Transverse colon (tissue), 4 donors: ENCODE results near the gene MVP. TPM values are rescaled to one million over a fixed set of nuclear protein-coding genes. Genes with fewer than 3 reads are reported as not detected.
A peak's percentile ranks its signal among the peaks of the same experiment; 100 is the strongest.

Experiments used
- DNase-seq: peaks from one replicate; pipeline ENCODE4 v3.0.0-alpha.2; 2019
- H3K27ac ChIP-seq, 4 donors: fragments of 200-600 bp; sonication (generic); 2 replicates each; pipeline ENCODE4 v1.5.1; 2016 to 2018; ENCODE audit warnings: inconsistent platforms in 4 of 4
- H3K27me3 ChIP-seq: fragments of 200-600 bp; sonication (generic); 2 replicates; pipeline ENCODE4 v1.5.1; 2017; ENCODE audit warnings: inconsistent platforms
- H3K36me3 ChIP-seq, 4 donors: fragments of 200-600 bp; sonication (generic); 2 replicates each; pipeline ENCODE4 v1.5.1; 2017 to 2019; ENCODE audit warnings: inconsistent platforms in 4 of 4
- H3K4me1 ChIP-seq, 4 donors: fragments of 200-600 bp; sonication (generic); 2 replicates each; pipeline ENCODE4 v1.5.1; 2017 to 2020; ENCODE audit warnings: inconsistent platforms in 4 of 4
- H3K4me3 ChIP-seq, 4 donors: fragments of 200-600 bp; sonication (generic); 1 replicate in 1 of 4; 2 replicates in 3 of 4; pipeline versions ENCODE4 v1.5.1 to v1.6.1; 2017 to 2019; ENCODE audit warnings: inconsistent platforms in 4 of 4
- H3K9me3 ChIP-seq, 2 donors: fragments of 200-600 bp; sonication (generic); 2 replicates each; pipeline ENCODE4 v1.5.1; 2017 to 2019; ENCODE audit warnings: inconsistent platforms in 2 of 2
- EP300 ChIP-seq: sonication (generic); formaldehyde crosslinking; IDR thresholded peaks from one replicate; pipeline ENCODE4 v1.6.1; 2017; ENCODE audit warnings: antibody characterized with exemption, low read depth
- POLR2A ChIP-seq: fragments of 450-650 bp; IDR thresholded peaks from one replicate; pipeline ENCODE4 v1.6.1; 2016; ENCODE audit warnings: antibody characterized with exemption, mild to moderate bottlenecking, moderate library complexity
- POLR2AphosphoS5 ChIP-seq, 3 donors: sonication (generic); formaldehyde crosslinking; IDR thresholded peaks; one replicate each; pipeline ENCODE4 v1.6.1; 2016; ENCODE audit warnings: antibody characterized with exemption in 3 of 3
- WGBS, 2 donors: methylation state at CpG; one replicate each; pipeline ENCODE4 v1.1.5; 2018; ENCODE audit warnings: low coverage in 1 of 2; 5-methylcytosine and 5-hydroxymethylcytosine counted together
- in situ Hi-C, 4 donors: fragments of 200-750 bp; cut with MboI; loops; one replicate each; pipeline versions ENCODE4 v1.15.0 to v1.15.1; 2017; ENCODE audit warnings: low sequenced_read_pairs in 3 of 4, low pct_ligation_motif_present in 1 of 4, low pct_unique_long_range_greater_than_20kb in 1 of 4
- intact Hi-C: fragments of 100-400 bp; cut with DNase I; formaldehyde crosslinking; loops from one replicate; pipeline ENCODE4 v1.15.1; 2023; ENCODE audit warnings: low total_unique reads
- total RNA-seq, 4 donors: library from RNA; depleted of rRNA; stranded (reverse); fragments of >200 nt; gene quantifications; one replicate each; pipeline ENCODE4 v1.1.0, GENCODE V29; 2016
- TF ChIP-seq, protein P1 (sequence below), 5 experiments: fragments of 200-600 bp in 3 of 5; fragments of 450-650 bp in 2 of 5; sonication (generic) in 3 of 5; IDR thresholded peaks; 1 replicate in 2 of 5; 2 replicates in 3 of 5; pipeline ENCODE4 v1.5.1; 2016 to 2017; ENCODE audit warnings: antibody characterized with exemption in 5 of 5, inconsistent platforms in 3 of 5, mild to moderate bottlenecking in 2 of 5, moderate library complexity in 1 of 5

MVP gene
- total RNA-seq, 4 donors from 2014 or later, result 483 to 654 (median 553) TPM

GRCh38 chr16:29819506-29819905, 756 bp upstream of the MVP start:
- Histone ChIP-seq H3K9me3 (no peaks in the 10 kb centered on the region), H3K27ac (peak overlapping the region; percentile 93 to 97 (median 96)), H3K27me3 (no peaks in the 10 kb centered on the region), H3K4me1 (peaks cover 49 to 84% (median 78%) of the 10 kb centered on the region in 4 donors), H3K4me3 (peak overlapping the region in 3 of 4 donors; percentile 67 to 85 (median 76)), H3K36me3 (peaks cover 0 to 13% (median 0%) of the 10 kb centered on the region in 4 donors)
- intact Hi-C loops, result no loop called here
- 51% methylated on average over 15 of the region's 15 CpGs; no CpG with 5 or more reads in 1 of the 2 donors for WGBS, 2 donors
- TF ChIP-seq, protein P1, sequence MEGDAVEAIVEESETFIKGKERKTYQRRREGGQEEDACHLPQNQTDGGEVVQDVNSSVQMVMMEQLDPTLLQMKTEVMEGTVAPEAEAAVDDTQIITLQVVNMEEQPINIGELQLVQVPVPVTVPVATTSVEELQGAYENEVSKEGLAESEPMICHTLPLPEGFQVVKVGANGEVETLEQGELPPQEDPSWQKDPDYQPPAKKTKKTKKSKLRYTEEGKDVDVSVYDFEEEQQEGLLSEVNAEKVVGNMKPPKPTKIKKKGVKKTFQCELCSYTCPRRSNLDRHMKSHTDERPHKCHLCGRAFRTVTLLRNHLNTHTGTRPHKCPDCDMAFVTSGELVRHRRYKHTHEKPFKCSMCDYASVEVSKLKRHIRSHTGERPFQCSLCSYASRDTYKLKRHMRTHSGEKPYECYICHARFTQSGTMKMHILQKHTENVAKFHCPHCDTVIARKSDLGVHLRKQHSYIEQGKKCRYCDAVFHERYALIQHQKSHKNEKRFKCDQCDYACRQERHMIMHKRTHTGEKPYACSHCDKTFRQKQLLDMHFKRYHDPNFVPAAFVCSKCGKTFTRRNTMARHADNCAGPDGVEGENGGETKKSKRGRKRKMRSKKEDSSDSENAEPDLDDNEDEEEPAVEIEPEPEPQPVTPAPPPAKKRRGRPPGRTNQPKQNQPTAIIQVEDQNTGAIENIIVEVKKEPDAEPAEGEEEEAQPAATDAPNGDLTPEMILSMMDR (IDR thresholded peaks at IDR 0.05), result peak in 4 of 5 experiments; percentile 31 to 61 (median 44)
- TF ChIP-seq POLR2AphosphoS5 (IDR thresholded peaks at IDR 0.05), result no peak
- DNase-seq, result peak; percentile 61
- in situ Hi-C loops, result no loop called here

DNA sequence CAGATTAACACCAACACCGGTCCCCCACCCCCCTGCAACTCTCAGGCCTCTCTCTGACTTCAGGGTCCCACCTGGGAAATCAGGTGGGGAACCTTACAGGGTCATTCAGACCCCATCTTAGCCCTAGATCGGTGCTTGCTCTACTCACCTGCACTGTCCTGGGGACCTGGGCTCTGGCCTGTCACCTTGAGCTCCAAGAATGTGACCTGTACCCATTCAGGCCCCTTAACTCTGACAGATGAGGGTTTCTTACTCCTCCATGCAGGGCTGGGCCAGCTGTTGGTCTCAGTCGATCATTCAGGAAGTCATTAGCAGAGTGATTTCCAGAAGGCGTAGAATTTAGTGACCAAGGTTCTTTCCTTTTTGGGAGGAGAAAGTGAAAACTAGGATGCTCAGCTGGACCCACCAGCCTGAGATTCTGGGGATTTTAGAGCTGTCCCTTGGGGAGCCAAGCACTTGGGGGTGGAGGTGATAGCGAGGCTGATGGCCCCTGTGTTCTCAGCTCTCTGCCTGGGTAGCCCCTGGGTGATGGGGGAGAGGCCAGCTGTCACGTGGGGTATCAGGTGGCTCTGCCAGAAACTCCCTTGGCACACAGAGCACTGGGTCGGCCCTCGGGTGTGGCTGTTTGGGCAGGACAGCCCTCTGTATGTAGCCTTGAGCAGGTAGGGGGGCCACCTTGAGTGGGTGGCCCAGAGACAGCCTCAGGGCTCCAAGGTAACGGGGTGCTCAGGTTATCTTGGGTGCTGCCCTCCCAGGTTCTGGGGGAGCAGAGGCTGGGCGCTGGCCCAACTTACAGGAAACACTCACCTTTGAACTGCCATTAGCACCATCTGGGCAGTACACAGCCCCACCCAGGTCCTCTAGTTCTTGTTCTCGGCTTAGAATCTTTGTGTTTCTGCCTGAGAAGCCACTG, 724 bp downstream of the MVP start:
- no peaks in the 10 kb centered on the region for H3K27me3 ChIP-seq
- 17% methylated on average over 11 of the region's 11 CpGs; no CpG with 5 or more reads in 1 of the 2 donors for WGBS, 2 donors
- H3K4me1 ChIP-seq, result peaks cover 54 to 90% (median 83%) of the 10 kb centered on the region in 4 donors
- TF ChIP-seq POLR2A, result peak; percentile 88
- TF ChIP-seq POLR2AphosphoS5 (IDR thresholded peaks at IDR 0.05), result peak; percentile 80 to 92 (median 88)
- TF ChIP-seq EP300, result peak; percentile 6
- TF ChIP-seq, protein P1 (IDR thresholded peaks at IDR 0.05), result no peak
- peaks cover 0 to 13% (median 0%) of the 10 kb centered on the region in 4 donors for H3K36me3 ChIP-seq
- H3K27ac ChIP-seq, result peak overlapping the region; percentile 93 to 97 (median 96)
- in situ Hi-C loops (no loop called here), intact Hi-C loops (no loop called here)
- peak overlapping the region; percentile 46 to 85 (median 72) for H3K4me3 ChIP-seq
- DNase-seq, result peak; percentile 91
- H3K9me3 ChIP-seq, result no peaks in the 10 kb centered on the region

- intact Hi-C loops, result no loop called here
- Histone ChIP-seq H3K27ac (peak overlapping the region; percentile 93 to 97 (median 96)), H3K9me3 (no peaks in the 10 kb centered on the region), H3K4me1 (peaks cover 57 to 91% (median 90%) of the 10 kb centered on the region in 4 donors), H3K27me3 (no peaks in the 10 kb centered on the region), H3K36me3 (peaks cover 0 to 13% (median 0%) of the 10 kb centered on the region in 4 donors), H3K4me3 (peak overlapping the region; percentile 46 to 85 (median 72))
- in situ Hi-C loops, result no loop called here
- TF ChIP-seq POLR2AphosphoS5 (IDR thresholded peaks at IDR 0.05), result peak in 2 of 3 donors; percentile 61 to 79
- TF ChIP-seq, protein P1 (IDR thresholded peaks at IDR 0.05), result no peak
- no peak for TF ChIP-seq EP300
- TF ChIP-seq POLR2A, result peak; percentile 46
- WGBS, 2 donors, result 20 to 25% methylated on average over 2 to 7 of the region's 7 CpGs
- peak; percentile 73 for DNase-seq
These were observed 1.4 kb downstream of the MVP start for GRCh38 chr16:29821643-29822115.

DNA sequence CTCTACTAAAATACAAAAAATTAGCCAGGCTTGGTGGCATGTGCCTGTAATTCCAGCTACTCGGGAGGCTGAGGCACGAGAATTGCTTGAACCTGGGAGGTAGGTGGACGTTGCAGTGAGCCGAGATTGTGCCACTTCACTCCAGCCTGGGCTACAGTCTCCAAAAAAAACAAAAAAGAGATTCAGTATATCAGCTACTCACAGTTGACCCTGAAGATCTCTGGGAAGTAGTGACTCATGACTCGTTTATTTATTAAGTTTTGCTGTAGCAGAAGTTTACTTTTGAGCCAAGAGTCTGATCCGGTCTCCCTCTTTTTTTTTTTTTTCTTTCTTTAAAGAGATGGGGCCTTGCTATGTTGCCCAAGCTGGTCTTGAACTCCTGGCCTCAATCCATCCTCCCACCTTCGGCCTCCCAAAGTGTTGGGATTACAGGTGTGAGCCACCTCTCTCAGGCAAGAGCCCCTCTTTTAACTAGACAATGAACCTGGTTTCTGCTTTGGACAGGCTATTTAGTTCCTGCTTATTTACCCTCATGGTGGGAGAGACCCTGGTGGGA, 4.4 kb downstream of the MVP start:
- intact Hi-C loops (no loop called here), in situ Hi-C loops (no loop called here)
- Histone ChIP-seq H3K4me3 (peak overlapping the region in 1 of 4 donors; percentile 7), H3K36me3 (no peaks in the 10 kb centered on the region), H3K27me3 (no peaks in the 10 kb centered on the region), H3K27ac (peak overlapping the region; percentile 93 to 97 (median 96)), H3K4me1 (peaks cover 58 to 91% (median 89%) of the 10 kb centered on the region in 4 donors), H3K9me3 (no peaks in the 10 kb centered on the region)
- no peak for TF ChIP-seq POLR2A
- no peak for DNase-seq
- WGBS, 2 donors, result 13 to 30% methylated on average over 3 to 7 of the region's 7 CpGs
